Skeletal muscle cell (primary cell): ENCODE measurements around the gene RAB19.
A peak's percentile ranks its signal among the peaks of the same experiment; 100 is the strongest.
"Not testable (repeated sequence)": the region's sequence is repeated elsewhere in the genome, so short reads cannot be mapped to it uniquely, and the experiment has no call there.

ENCODE experiments used
- DNase-seq: peaks from one replicate; pipeline ENCODE4 v3.0.0-alpha.2; 2010; ENCODE audit warnings: low read depth
- H3K4me3 ChIP-seq: 2 replicates; pipeline ENCODE4 v1.5.1; 2011; ENCODE audit warnings: low read depth, mild to moderate bottlenecking, control low read depth, low read length, moderate library complexity

RAB19 gene

DNA sequence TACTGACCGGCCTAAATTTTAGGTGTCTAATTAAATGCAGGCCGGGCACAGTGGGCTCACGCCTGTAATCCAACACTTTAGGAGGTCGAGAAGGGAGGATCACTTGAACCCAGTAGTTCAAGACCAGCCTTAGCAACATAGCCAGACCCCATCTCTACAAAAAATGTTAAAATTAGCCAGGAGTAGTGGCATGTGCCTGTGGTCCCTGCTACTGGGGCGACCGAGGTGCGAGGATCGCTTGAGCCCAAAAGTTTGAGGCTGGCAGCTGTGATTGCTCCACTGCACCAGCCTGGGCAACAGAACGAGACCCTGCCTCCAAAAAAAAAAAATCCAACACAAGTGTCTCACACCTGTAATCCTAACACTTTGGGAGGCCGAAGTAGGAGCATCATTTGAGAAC is 5.0 kb upstream of the RAB19 start:
- no peak overlapping the region for H3K4me3 ChIP-seq

DNA sequence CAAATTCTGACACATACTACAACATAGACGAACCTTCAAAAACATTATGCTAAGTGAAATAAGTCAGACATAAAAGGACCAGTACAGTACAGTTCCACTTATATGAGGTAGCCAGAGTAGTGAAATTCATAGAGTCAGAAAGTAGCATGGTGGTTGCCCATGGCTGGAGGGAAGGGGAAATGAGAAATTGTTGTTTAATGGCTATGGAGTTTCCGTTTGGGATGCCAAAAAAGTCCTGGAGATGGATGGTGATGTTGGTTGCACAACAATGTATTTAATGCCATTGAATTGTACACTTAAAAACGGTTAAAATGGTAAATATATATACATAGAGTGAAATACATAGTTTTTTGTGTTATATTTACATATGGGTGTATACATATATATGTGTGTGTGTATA is 3.5 kb upstream of the RAB19 start:
- DNase-seq: no peak
- no peak overlapping the region for H3K4me3 ChIP-seq

More for the DNA sequence above, 5.0 kb upstream of the RAB19 start:
- DNase-seq: no peak

GRCh38 chr7:140402178-140402835 is 1.6 kb upstream of the RAB19 start:
- no peak overlapping the region for H3K4me3 ChIP-seq
- DNase-seq: peak; percentile 48

DNA sequence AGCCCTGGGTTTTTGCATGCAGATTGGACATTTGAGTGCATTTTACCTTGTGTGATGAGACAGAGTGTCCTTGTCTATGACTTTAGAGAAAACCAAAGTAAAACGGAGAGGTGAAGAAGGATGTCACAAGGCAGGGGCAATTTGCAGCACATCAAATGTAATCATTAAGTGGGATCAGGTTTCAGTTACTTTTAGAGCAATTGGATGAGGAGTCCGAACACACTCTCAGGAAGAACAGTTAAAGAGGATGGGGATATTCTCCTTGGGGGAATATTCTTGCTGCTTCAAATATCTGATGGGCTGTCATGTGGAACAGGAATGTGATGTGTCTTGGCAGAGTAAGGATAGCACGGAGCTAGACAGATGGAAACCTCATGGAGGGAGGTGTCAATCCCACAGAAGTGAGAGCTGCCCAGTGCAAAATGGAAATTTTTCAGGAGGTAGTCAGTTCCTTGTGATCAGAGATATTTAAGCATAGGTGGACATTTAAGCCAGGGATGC is 757 bp downstream of the RAB19 start:
- DNase-seq: no peak
- no peak overlapping the region for H3K4me3 ChIP-seq

GRCh38 chr7:140415361-140415760 is 11.5 kb downstream of the RAB19 start:
- H3K4me3 ChIP-seq: no peak overlapping the region
- DNase-seq: no peak

DNA sequence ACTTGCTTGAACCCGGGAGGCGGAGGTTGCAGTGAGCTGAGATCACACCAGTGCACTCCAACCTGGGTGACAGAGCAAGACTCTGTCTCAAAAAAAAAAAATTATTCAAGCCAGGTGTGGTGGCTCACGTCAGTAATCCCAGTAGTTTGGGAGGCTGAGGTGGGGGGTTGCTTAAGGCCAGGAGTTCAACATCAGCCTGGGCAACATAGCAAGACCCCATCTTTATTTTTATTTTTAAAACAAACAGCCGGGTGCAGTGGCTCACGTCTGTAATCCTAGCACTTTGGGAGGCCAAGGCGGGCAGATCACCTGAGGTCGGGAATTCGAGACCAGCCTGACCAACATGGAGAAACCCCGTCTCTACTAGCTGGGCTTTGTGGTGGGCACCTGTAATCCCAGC is 12.0 kb downstream of the RAB19 start:
- not testable (repeated sequence) for H3K4me3 ChIP-seq, DNase-seq

DNA sequence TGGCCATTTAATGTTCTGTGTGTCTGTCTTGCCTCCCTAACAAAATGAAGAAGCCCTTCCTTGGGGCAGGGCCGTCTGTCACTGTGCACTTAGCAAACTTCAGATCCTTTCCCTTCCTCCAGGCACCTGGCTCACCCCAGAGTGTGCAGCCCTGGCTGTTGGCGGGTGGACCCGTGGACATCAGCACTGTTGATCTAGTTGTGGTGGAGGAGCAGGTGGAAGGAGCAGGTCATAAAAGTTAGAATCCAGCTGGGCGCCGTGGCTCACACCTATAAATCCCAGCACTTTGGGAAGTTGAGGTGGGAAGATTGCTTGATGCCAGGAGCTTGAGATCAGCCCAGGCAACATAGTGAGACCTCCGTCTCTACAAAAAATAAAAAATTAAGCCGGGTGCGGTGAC is 12.7 kb downstream of the RAB19 start:
- H3K4me3 ChIP-seq: no peak overlapping the region
- DNase-seq: no peak

GRCh38 chr7:140417456-140418155 is 13.7 kb downstream of the RAB19 start:
- DNase-seq: no peak

DNA sequence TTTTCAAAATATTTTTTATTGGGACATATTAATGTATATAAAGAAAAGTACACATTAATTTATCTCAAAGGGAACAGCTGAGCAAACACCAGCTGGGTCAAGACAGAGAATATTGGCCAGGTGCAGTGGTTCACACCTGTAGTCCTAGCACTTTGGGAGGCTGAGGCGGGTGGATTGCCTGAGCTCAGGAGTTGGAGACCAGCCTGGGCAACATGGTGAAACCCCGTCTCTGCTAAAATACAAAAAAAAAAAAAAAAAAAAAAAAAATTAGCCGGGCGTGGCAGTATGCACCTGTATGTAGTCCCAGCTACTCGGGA is 14.3 kb downstream of the RAB19 start:
- DNase-seq, H3K4me3 ChIP-seq: not testable (repeated sequence)

More at GRCh38 chr7:140417456-140418155, 13.7 kb downstream of the RAB19 start:
- no peak overlapping the region for H3K4me3 ChIP-seq

DNA sequence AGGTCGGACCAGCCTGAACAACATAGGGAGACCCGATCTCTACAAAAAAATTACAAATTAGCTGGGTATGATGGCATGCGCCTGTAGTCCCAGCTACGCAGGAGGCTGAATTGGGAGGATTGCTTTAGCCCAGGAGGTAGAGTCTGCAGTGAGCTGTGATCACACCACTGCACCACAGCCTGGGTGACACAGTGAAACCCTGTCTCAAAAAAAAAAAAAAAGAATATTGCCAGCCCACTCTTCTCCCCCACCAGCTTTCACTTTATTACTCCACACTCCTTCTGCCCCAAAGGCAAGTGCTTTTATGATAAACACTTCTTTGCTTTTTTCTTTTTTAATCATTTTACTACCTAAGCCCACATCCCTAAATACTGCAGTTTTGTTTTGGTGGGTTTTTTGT is 14.8 kb downstream of the RAB19 start:
- no peak overlapping the region for H3K4me3 ChIP-seq
- DNase-seq: no peak

DNA sequence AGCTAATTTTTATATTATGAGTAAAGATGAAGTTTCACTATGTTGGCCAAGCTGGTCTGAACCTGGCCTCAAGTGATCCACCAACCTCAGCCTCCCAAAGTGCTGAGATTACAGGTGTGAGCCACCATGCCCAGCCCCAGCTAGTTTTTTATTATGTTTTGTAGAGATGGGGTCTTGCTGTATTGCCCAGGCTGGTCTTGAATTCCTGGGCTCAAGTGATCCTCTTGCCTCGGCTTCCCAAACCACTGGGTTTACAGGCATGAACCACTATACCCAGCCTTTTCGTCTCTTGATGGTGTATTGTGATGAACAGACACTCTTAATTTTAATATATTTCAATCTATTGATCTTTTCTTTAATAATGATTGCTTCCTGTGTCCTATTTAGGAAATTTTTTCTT is 17.7 kb downstream of the RAB19 start:
- H3K4me3 ChIP-seq: no peak overlapping the region
- no peak for DNase-seq

GRCh38 chr7:140423501-140423900 is 19.6 kb downstream of the RAB19 start:
- DNase-seq: no peak

DNA sequence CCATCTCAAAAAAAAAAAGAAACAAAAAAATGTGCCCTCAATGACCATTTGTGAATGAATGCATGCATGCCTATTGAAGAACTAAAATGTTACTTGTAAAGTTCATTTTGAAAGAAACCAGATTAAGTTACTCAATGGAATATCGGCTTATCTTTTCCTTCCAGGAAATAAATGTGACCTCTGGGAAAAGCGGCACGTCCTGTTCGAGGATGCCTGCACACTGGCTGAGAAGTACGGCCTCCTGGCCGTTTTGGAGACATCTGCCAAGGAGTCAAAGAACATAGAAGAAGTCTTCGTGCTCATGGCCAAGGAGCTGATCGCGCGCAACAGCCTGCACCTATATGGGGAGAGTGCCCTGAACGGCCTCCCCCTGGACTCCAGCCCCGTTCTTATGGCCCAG is 21.9 kb downstream of the RAB19 start:
- H3K4me3 ChIP-seq: no peak overlapping the region
- DNase-seq: no peak

More at GRCh38 chr7:140423501-140423900, 19.6 kb downstream of the RAB19 start:
- H3K4me3 ChIP-seq: no peak overlapping the region

DNA sequence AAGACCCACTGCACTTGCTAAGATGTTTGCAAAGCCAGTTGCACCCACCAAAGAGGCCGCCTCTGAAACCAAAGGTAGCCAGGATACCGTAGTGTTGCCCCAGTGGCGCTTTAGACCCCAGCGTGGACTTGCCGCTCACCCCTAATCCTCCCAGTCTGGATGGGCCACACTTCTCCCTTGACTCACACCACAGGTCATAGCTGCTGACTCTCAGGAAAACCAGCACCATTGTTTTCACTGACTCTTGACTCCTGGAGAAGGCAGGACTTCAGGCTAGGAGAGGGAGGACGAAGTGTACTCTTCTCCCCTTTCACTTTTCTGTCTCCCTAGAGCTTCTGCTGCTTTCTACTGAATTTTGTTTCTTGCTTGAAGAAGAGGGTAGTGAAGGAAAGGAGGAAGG is 22.3 kb downstream of the RAB19 start:
- H3K4me3 ChIP-seq: no peak overlapping the region
- DNase-seq: no peak

- no peak overlapping the region for H3K4me3 ChIP-seq
- no peak for DNase-seq
Measured at GRCh38 chr7:140433396-140433795, 29.5 kb downstream of the RAB19 start.

- no peak overlapping the region for H3K4me3 ChIP-seq
- DNase-seq: no peak
Measured at GRCh38 chr7:140435252-140435895, 31.5 kb downstream of the RAB19 start.

- DNase-seq: no peak
Measured at GRCh38 chr7:140439359-140439758, 35.5 kb downstream of the RAB19 start.

DNA sequence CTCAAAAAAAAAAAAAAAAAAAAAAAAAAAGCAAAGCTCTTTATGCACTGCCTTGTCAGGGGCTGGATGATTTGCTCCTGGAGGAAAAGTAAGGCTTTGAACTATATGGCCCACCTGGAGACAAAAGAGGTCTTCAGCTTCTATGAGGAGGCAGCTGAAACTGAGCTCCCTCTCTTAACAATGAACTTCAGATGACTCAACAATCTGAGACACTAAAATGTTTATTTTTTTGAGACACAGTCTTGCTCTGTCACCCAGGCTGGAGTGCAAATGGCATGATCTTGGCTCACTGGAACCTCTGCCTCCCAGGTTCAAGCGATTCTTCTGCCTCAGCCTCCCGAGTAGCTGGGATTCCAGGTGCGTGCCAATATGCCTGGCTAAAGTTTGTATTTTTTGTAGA is 36.7 kb downstream of the RAB19 start:
- no peak overlapping the region for H3K4me3 ChIP-seq
- no peak for DNase-seq

More at GRCh38 chr7:140439359-140439758, 35.5 kb downstream of the RAB19 start:
- no peak overlapping the region for H3K4me3 ChIP-seq

DNA sequence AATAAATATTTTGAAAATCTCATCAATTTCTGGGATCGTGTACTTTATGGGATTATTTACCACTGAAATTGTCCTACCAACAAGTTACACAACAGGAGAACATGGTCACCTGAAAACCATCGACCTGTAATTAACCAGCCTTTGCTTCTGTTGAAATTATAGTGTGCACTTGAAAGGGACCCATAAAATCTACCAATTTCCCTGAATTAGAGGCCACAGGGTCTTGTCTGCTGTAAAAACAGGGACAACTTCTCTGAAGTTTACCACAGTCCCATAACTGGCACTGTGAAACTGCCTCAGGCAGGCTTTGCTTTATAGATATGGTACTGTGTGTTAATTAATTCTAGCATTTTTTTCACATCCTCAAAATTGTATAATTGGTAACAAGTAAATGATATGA is 37.7 kb downstream of the RAB19 start:
- DNase-seq: no peak
- no peak overlapping the region for H3K4me3 ChIP-seq

DNA sequence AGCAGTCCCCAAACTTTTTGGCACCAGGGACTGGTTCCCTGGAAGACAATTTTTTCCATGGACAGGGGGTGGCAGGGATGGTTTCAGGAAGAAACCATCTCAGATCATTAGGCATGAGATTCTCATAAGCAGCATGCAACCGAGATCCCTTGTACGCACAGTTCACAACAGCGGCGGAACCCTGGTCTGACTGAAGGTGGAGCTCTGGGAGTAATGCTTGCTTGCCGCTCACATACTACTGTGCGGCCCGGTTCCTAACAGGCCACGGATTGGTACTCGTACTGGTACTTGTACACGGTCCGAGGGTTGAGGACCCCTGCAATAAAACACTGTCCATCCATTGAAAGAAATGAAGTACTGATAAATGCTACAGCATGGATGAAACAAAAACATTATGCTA is 42.6 kb downstream of the RAB19 start:
- DNase-seq: no peak
- no peak overlapping the region for H3K4me3 ChIP-seq

DNA sequence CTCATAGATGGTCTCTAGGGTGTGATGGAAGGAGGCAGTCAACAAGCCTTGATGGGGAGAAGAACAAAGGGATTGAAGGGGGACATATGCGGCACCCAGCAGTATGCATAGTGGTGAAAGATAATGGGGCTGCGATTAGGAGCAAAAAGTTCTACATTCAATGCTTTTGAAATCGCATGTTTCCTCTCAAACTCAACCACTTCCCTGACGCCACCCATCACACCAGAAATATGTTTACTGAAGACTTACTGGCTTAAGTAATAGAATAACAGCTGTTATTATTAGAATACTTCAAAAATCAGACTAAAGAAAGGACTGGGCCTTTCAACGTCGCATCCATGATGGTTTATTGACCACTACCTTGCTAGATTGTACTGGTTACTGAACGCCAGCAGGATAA is 44.0 kb downstream of the RAB19 start:
- no peak for DNase-seq
- no peak overlapping the region for H3K4me3 ChIP-seq
